Activated B cell treated with CpG ODN at 0.5 μM for 24 hours (primary cell): ENCODE measurements around the gene SERPINA1. TPM values are rescaled to one million over a fixed set of nuclear protein-coding genes. Genes with fewer than 3 reads are reported as not detected.

Experiments used
- ATAC-seq: fragments of 200-7000 bp; cut with Tn5 transposase; one replicate; pipeline ENCODE4 v1.10.0; 2021; ENCODE audit warnings: low read depth, mild to moderate bottlenecking, moderate library complexity
- CTCF ChIA-PET: fragments of 350-600 bp; sonication (Branson Sonifier 250); formaldehyde crosslinking; loops from one replicate; lab custom pipeline; 2021; ENCODE audit warnings: antibody characterized with exemption; lab: Charles Lee
- POLR2A ChIA-PET: fragments of 350-600 bp; sonication (Branson Sonifier 250); formaldehyde crosslinking; loops from one replicate; lab custom pipeline; 2021; ENCODE audit warnings: antibody characterized with exemption; lab: Charles Lee
- DNase-seq: peaks from one replicate; pipeline ENCODE4 v3.0.0; 2022
- H3K27ac Mint-ChIP-seq: one replicate; pipeline ENCODE4 v1.8.0; 2020; ENCODE audit warnings: mixed read lengths
- H3K27me3 Mint-ChIP-seq: one replicate; pipeline ENCODE4 v1.8.0; 2021; ENCODE audit warnings: mixed read lengths
- H3K36me3 Mint-ChIP-seq: one replicate; pipeline ENCODE4 v1.8.0; 2021; ENCODE audit warnings: low read depth, mixed read lengths
- H3K4me1 Mint-ChIP-seq: one replicate; pipeline ENCODE4 v1.8.0; 2021; ENCODE audit warnings: mixed read lengths
- H3K4me3 Mint-ChIP-seq: one replicate; pipeline ENCODE4 v1.8.0; 2020; ENCODE audit warnings: mild to moderate bottlenecking, mixed read lengths
- H3K9me3 Mint-ChIP-seq: one replicate; pipeline ENCODE4 v1.8.0; 2020; ENCODE audit warnings: mixed read lengths
- CTCF ChIP-seq: fragments of 200-600 bp; IDR thresholded peaks from one replicate; pipeline ENCODE4 v1.8.0; 2022; ENCODE audit warnings: antibody characterized with exemption, mild to moderate bottlenecking
- intact Hi-C: fragments of 100-400 bp; cut with micrococcal nuclease; formaldehyde crosslinking; loops from one replicate; pipeline ENCODE4 v1.15.1; 2024
- total RNA-seq: library from RNA; stranded (reverse); gene quantifications from 2 replicates; pipeline ENCODE4 v1.2.3, GENCODE V29; 2022

Gene SERPINA1
- total RNA-seq, 1 donor from 2014 or later = 0.31 TPM

GRCh38 chr14:94378527-94379290 lies 9.7 kb downstream of the SERPINA1 start:
- intact Hi-C loops = loop anchor here (2.0 kb wide), 1 partner anchor 14 kb away; no protein-coding TSS in a partner anchor
- Mint-ChIP-seq H3K27ac (no peak overlapping the region), H3K4me3 (no peak overlapping the region), H3K27me3 (peaks cover 3% of the 10 kb centered on the region), H3K4me1 (no peaks in the 10 kb centered on the region), H3K36me3 (no peaks in the 10 kb centered on the region), H3K9me3 (no peaks in the 10 kb centered on the region)
- CTCF ChIA-PET = no interaction called here
- ATAC-seq (no peak), DNase-seq (no peak)
- TF ChIP-seq CTCF = no peak
- POLR2A ChIA-PET = no interaction called here

DNA sequence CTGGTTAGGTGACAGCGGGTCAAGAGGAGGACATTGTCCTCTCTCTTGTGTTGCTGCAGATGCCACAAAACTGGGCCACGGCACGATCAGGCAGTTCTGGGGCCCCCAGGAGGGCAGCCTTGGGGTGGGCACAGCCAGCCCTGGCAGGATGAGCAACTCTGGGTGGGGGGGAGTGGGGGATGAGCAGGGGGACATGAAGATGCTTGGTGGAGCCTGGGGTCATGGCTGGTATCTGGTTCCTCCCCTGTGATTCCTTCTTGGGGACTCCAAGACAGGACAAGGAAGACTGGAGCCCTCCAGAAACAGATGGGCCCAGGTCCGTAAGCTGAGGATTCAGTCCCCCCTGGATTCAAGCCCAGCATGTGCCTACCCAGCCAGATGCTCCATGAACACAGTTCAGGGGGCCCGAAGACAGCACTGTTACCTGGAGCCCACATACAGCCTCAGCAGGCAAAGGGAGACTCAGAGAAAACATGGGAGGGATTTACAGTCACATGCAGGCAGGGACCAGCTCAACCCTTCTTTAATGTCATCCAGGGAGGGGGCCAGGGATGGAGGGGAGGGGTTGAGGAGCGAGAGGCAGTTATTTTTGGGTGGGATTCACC lies 10.4 kb downstream of the SERPINA1 start:
- POLR2A ChIA-PET = no interaction called here
- H3K27me3 Mint-ChIP-seq = peaks cover 3% of the 10 kb centered on the region
- no peak overlapping the region for H3K27ac Mint-ChIP-seq
- no peaks in the 10 kb centered on the region for H3K9me3 Mint-ChIP-seq
- no peak overlapping the region for H3K4me3 Mint-ChIP-seq
- no peak for ATAC-seq
- TF ChIP-seq CTCF = no peak
- no peaks in the 10 kb centered on the region for H3K36me3 Mint-ChIP-seq
- intact Hi-C loops = loop anchor here (2.0 kb wide), 1 partner anchor 13 kb away; no protein-coding TSS in a partner anchor
- CTCF ChIA-PET = no interaction called here
- no peak for DNase-seq
- no peaks in the 10 kb centered on the region for H3K4me1 Mint-ChIP-seq

- Mint-ChIP-seq H3K4me3 (no peak overlapping the region), H3K36me3 (no peaks in the 10 kb centered on the region), H3K9me3 (no peaks in the 10 kb centered on the region), H3K27ac (no peak overlapping the region), H3K27me3 (peaks cover 3% of the 10 kb centered on the region), H3K4me1 (no peaks in the 10 kb centered on the region)
- no peak for DNase-seq
- intact Hi-C loops = no loop called here
- POLR2A ChIA-PET = no interaction called here
- no peak for ATAC-seq
- TF ChIP-seq CTCF = no peak
- CTCF ChIA-PET = no interaction called here
These were observed 11.2 kb downstream of the SERPINA1 start for GRCh38 chr14:94376976-94377865.

DNA sequence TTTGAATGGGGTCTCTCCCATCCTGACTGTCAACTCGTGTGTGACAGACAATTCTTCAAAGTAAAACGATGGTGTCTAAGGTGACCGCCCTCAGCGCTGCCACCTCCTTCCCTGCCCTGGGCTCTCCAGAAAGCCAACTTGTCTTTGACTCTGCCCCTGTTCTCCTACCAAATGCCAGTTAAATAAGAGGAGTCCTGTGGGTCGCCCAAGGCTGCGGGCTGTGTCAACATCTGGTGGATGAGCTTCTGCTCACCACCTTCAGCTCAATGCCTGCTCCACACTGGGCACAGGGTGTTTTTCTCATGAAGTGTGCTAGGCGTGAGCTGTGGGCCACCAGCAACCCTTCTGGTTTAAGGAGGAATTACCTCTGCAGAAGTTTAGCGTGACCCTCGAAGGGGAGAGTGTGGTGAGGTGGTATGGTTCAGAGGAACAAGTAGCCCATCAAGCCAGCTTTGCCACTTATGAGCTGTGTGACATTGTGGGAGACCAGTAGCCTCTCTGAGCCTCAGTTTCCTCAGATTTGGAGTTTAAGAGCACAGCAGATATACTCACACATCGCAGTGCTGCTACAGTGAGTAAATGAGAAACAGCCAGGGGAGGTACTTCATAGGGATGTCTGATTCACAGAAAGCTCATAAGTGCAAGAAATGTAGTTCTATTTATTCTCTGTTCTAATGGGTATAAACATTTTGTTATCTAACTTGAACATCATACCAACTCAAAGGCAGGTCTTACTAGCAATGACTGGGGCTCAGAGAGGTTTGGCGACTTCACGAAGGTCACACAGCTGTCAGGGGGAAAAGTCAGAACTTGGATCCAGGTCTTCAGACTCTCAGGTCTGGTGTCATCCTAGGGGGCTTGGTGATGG lies 12.1 kb downstream of the SERPINA1 start:
- no peak for TF ChIP-seq CTCF

More for the DNA sequence above, 12.1 kb downstream of the SERPINA1 start:
- intact Hi-C loops = no loop called here
- H3K27ac Mint-ChIP-seq = no peak overlapping the region
- H3K36me3 Mint-ChIP-seq = no peaks in the 10 kb centered on the region
- H3K4me1 Mint-ChIP-seq = no peaks in the 10 kb centered on the region
- no peak for ATAC-seq
- no peak overlapping the region for H3K4me3 Mint-ChIP-seq
- POLR2A ChIA-PET = no interaction called here
- CTCF ChIA-PET = no interaction called here
- H3K27me3 Mint-ChIP-seq = peaks cover 3% of the 10 kb centered on the region
- DNase-seq = no peak
- H3K9me3 Mint-ChIP-seq = no peaks in the 10 kb centered on the region
